ENCODE data around the gene ZMYND19. TPM values are rescaled to one million over a fixed set of nuclear protein-coding genes. Genes with fewer than 3 reads are reported as not detected.
"Not testable (repeated sequence)": the region's sequence is repeated elsewhere in the genome, so short reads cannot be mapped to it uniquely, and the experiment has no call there.

Gene ZMYND19
- total RNA-seq, 1 experiment from 2014 or later = 77.9 TPM

GRCh38 chr9:137626464-137626863, 36.2 kb upstream of the ZMYND19 start:
- CTCF ChIA-PET = no interaction called here
- Mint-ChIP-seq H3K36me3 (peaks cover 4% of the 10 kb centered on the region), H3K27me3 (ENCODE audit: low read depth) (no peaks in the 10 kb centered on the region), H3K27ac (peak overlapping the region; percentile 94; the same call in 1 of the 2 replicates), H3K9me3 (no peaks in the 10 kb centered on the region), H3K4me3 (no peak overlapping the region), H3K4me1 (peaks cover 35% of the 10 kb centered on the region)
- TF ChIP-seq ZNF425 (CRISPR knock-in tag; conservative IDR thresholded peaks at IDR 0.05) (no peak), TP53 (CRISPR knock-in tag; IDR thresholded peaks at IDR 0.05) (no peak), SMAD4 (CRISPR knock-in tag; IDR thresholded peaks at IDR 0.05) (no peak)
- no peak for ATAC-seq
- DNase-seq (ENCODE audit: low spot score) = no peak
- POLR2A ChIA-PET = interaction anchor here (0.7 kb wide), 2 partner anchors 13 to 106 kb away, joined by 4 to 6 read pairs; no protein-coding TSS in a partner anchor

- CTCF ChIA-PET = interaction anchor here (0.7 kb wide), 1 partner anchor 82 kb away, joined by 3 read pairs; no protein-coding TSS in a partner anchor
- not testable (repeated sequence) for H3K4me3 Mint-ChIP-seq
These were observed 31.9 kb upstream of the ZMYND19 start for GRCh38 chr9:137622211-137622610.

DNA sequence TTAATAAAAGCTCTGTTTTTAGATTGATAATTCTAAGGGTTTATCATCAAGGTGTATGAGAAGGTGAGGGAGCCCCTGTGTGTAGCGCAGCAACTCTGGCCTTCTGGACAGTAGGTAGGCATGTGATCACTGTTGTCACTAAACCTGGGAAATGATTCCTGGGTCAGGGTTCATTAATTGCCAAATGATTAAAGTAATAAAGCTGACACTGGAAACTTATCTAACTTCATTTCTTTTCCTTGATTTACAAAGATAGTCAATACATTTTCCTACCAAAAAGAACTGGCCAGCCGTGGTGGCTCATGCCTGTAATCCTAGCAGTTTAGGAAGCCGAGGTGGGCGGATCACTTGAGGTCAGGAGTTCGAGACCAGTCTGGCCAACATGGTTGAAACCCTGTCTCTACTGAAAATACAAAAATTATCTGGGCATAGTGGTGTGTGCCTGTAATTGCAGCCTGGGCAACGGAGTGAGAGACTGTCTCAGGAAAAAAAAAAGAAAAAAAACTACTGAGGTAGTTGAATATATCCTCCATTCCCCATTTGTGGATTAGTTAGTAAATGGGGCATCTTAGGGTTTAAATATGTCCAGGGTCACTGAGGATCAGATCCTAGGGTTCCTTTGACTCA, 30.9 kb upstream of the ZMYND19 start:
- Mint-ChIP-seq H3K9me3 (no peaks in the 10 kb centered on the region), H3K36me3 (peaks cover 14% of the 10 kb centered on the region), H3K4me3 (peak overlapping the region; percentile 40), H3K27me3 (ENCODE audit: low read depth) (no peaks in the 10 kb centered on the region), H3K4me1 (peaks cover 40% of the 10 kb centered on the region), H3K27ac (peak overlapping the region; percentile 48; the same call in 1 of the 2 replicates)
- ATAC-seq (no peak), DNase-seq (ENCODE audit: low spot score) (no peak)
- ChIA-PET CTCF (interaction anchor here (0.9 to 1.2 kb wide), 2 partner anchors 44 to 52 kb away, joined by 3 to 6 read pairs; no protein-coding TSS in a partner anchor), POLR2A (no interaction called here)
- no peak for TF ChIP-seq ZMAT4 (CRISPR knock-in tag; IDR thresholded peaks at IDR 0.05)
- no peak for TF ChIP-seq TCF7 (CRISPR knock-in tag; IDR thresholded peaks at IDR 0.05; ENCODE audit: low read depth)
- TF ChIP-seq, protein P1, sequence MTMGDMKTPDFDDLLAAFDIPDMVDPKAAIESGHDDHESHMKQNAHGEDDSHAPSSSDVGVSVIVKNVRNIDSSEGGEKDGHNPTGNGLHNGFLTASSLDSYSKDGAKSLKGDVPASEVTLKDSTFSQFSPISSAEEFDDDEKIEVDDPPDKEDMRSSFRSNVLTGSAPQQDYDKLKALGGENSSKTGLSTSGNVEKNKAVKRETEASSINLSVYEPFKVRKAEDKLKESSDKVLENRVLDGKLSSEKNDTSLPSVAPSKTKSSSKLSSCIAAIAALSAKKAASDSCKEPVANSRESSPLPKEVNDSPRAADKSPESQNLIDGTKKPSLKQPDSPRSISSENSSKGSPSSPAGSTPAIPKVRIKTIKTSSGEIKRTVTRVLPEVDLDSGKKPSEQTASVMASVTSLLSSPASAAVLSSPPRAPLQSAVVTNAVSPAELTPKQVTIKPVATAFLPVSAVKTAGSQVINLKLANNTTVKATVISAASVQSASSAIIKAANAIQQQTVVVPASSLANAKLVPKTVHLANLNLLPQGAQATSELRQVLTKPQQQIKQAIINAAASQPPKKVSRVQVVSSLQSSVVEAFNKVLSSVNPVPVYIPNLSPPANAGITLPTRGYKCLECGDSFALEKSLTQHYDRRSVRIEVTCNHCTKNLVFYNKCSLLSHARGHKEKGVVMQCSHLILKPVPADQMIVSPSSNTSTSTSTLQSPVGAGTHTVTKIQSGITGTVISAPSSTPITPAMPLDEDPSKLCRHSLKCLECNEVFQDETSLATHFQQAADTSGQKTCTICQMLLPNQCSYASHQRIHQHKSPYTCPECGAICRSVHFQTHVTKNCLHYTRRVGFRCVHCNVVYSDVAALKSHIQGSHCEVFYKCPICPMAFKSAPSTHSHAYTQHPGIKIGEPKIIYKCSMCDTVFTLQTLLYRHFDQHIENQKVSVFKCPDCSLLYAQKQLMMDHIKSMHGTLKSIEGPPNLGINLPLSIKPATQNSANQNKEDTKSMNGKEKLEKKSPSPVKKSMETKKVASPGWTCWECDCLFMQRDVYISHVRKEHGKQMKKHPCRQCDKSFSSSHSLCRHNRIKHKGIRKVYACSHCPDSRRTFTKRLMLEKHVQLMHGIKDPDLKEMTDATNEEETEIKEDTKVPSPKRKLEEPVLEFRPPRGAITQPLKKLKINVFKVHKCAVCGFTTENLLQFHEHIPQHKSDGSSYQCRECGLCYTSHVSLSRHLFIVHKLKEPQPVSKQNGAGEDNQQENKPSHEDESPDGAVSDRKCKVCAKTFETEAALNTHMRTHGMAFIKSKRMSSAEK (CRISPR knock-in tag; IDR thresholded peaks at IDR 0.05; ENCODE audit: borderline replicate concordance) = no peak
- TF ChIP-seq JUN (CRISPR knock-in tag; IDR thresholded peaks at IDR 0.05) = no peak
- TF ChIP-seq CREB1 (CRISPR knock-in tag; IDR thresholded peaks at IDR 0.05) = no peak
- TF ChIP-seq, protein P2, sequence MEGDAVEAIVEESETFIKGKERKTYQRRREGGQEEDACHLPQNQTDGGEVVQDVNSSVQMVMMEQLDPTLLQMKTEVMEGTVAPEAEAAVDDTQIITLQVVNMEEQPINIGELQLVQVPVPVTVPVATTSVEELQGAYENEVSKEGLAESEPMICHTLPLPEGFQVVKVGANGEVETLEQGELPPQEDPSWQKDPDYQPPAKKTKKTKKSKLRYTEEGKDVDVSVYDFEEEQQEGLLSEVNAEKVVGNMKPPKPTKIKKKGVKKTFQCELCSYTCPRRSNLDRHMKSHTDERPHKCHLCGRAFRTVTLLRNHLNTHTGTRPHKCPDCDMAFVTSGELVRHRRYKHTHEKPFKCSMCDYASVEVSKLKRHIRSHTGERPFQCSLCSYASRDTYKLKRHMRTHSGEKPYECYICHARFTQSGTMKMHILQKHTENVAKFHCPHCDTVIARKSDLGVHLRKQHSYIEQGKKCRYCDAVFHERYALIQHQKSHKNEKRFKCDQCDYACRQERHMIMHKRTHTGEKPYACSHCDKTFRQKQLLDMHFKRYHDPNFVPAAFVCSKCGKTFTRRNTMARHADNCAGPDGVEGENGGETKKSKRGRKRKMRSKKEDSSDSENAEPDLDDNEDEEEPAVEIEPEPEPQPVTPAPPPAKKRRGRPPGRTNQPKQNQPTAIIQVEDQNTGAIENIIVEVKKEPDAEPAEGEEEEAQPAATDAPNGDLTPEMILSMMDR (IDR thresholded peaks at IDR 0.05) = no peak
- no peak for TF ChIP-seq ZNF263 (CRISPR knock-in tag; IDR thresholded peaks at IDR 0.05; ENCODE audit: low read depth)
- no peak for TF ChIP-seq NFE2L1 (CRISPR knock-in tag; IDR thresholded peaks at IDR 0.05)
- no peak for TF ChIP-seq ZSCAN18 (CRISPR knock-in tag; IDR thresholded peaks at IDR 0.05)
- TF ChIP-seq, protein P3, sequence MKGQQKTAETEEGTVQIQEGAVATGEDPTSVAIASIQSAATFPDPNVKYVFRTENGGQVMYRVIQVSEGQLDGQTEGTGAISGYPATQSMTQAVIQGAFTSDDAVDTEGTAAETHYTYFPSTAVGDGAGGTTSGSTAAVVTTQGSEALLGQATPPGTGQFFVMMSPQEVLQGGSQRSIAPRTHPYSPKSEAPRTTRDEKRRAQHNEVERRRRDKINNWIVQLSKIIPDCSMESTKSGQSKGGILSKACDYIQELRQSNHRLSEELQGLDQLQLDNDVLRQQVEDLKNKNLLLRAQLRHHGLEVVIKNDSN (CRISPR knock-in tag; IDR thresholded peaks at IDR 0.05) = no peak
- no peak for TF ChIP-seq NR2C2 (CRISPR knock-in tag; IDR thresholded peaks at IDR 0.05)
- no peak for TF ChIP-seq ZNF423 (CRISPR knock-in tag; IDR thresholded peaks at IDR 0.05)
- TF ChIP-seq USF2 (CRISPR knock-in tag; IDR thresholded peaks at IDR 0.05) = no peak
- TF ChIP-seq JAZF1 (CRISPR knock-in tag; IDR thresholded peaks at IDR 0.05) = no peak
- TF ChIP-seq CREM (CRISPR knock-in tag; IDR thresholded peaks at IDR 0.05) = no peak
- no peak for TF ChIP-seq SOX15 (CRISPR knock-in tag; IDR thresholded peaks at IDR 0.05)
- TF ChIP-seq ATF1 (CRISPR knock-in tag; IDR thresholded peaks at IDR 0.05) = no peak
- TF ChIP-seq ZNF671 (CRISPR knock-in tag; IDR thresholded peaks at IDR 0.05) = no peak

More at GRCh38 chr9:137622211-137622610, 31.9 kb upstream of the ZMYND19 start:
- H3K27ac Mint-ChIP-seq; POLR2A ChIA-PET; H3K27me3 Mint-ChIP-seq (ENCODE audit: low read depth); ATAC-seq; DNase-seq (ENCODE audit: low spot score); H3K9me3 Mint-ChIP-seq: not testable (repeated sequence)
- Mint-ChIP-seq H3K4me1 (peaks cover 42% of the 10 kb centered on the region), H3K36me3 (peaks cover 13% of the 10 kb centered on the region)
